ENCODE results near the gene DNAH8. TPM values are rescaled to one million over a fixed set of nuclear protein-coding genes. Genes with fewer than 3 reads are reported as not detected.
"Not testable (repeated sequence)": the region's sequence is repeated elsewhere in the genome, so short reads cannot be mapped to it uniquely, and the experiment has no call there.

DNAH8 gene
- total RNA-seq, 1 donor from 2014 or later = 0.07 TPM

DNA sequence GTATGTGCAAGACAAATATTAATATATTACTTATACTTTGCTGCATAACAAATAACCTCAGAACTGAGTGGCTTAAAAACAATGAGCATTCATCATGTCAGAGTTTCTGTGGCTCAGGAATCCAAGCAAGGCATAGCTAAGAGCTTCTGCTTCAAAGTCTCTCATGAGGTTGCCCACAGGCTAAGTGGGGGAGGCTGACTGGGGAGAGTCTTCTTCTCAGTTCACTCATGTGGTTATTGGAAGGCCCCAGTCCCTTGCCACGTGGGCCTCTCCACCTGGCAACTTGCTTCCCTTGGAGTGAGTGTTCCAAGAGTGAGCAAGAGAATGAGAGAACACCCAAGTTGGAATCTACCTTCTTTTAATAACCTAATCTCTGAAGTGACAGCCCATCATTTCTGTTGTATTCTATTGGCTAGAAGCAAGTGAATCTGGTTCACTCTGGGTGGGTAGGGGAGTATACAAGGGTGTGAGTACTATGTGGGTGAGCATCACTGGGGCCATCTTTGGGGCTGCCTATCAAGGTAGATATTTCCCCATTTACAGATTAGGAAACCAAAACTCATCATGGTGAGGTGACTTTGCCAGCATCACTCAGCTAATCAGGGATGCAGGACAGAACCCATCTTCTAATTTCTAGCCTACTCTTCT is 36.0 kb downstream of the DNAH8 start:
- DNase-seq (ENCODE audit: low read depth, low spot score) = no peak

DNA sequence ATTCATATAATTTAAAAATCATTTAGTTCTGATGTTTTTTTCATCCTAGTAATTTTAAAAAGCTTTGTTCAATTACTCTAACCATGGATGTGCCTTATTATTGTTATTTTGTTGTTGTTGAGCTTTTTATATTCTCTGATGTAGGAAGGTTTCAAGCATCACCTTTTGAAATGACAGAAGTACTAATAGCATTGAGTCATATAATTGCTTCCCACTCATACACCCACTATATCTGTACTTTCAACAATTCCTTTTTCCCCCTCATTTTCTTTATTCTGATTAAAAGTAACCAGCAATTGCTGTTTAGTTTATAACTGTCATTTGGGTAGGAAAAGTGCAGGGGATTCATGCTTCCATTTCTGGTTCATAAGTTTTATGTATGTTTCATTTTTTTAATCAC is 38.6 kb downstream of the DNAH8 start:
- no peak for DNase-seq (ENCODE audit: low read depth, low spot score)

- no peak for DNase-seq (ENCODE audit: low read depth, low spot score)
Observed at GRCh38 chr6:38755207-38755606, 40.1 kb downstream of the DNAH8 start.

DNA sequence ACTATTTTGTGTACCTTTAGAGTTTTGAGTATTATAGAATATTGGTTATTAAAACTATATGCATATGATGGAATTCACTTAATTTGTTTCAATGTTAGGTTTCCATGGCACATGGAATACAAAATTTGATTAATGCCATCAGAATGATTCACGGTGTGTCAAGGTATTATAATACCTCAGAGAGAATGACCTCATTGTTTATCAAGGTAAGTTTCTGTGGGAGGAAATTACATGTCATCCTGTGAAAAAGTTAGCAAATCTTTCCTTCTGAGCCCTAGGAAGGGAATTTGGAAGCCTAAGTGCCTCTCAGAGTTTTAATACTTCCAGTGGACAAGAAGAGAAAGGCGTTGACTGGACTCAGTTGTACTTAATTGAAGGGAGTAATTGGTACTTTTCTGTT is 40.8 kb downstream of the DNAH8 start:
- no peak for DNase-seq (ENCODE audit: low read depth, low spot score)

GRCh38 chr6:38760097-38760496 is 45.0 kb downstream of the DNAH8 start:
- DNase-seq (ENCODE audit: low read depth, low spot score) = no peak

GRCh38 chr6:38762848-38763247 is 47.7 kb downstream of the DNAH8 start:
- no peak for DNase-seq (ENCODE audit: low read depth, low spot score)

- no peak for DNase-seq (ENCODE audit: low read depth, low spot score)
Observed at GRCh38 chr6:38767560-38767959, 52.4 kb downstream of the DNAH8 start.

GRCh38 chr6:38773338-38773737 is 58.2 kb downstream of the DNAH8 start:
- DNase-seq (ENCODE audit: low read depth, low spot score) = no peak

DNA sequence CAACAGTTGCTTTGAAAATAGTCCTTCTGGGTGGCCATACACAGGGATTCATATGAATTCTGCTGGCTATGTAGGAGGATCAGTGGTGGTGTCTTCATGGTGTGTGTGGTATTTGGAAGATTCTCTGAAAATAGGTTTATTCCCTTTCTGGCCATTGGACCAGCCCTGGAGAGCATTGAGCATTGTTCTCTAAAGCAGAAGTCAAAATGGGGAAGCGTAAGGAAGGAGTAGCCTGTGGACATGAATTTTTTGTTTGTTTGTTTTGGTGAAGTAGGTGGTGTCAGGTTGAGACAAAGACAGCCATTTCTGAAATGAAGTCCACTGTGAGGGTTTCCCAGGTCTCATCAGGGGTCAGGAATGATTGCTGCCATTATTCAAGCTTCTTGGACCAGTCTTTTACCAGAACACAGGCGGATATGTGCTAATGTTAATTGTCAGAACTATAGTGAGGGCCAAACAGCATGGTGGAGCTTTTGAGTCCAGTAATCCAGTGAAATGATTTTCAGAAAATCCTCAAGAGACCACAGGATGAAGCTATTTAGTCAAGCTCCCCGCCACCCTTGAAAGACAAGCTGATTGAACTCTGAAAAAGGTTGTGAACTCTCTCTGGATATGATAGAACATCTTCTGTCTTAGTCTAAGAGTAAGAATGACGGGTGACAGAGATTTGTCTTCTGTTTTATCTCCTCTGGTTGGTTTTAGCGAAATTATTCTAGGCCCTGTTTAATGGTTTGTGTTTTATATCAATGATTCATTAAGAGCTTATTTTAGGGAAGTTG is 60.0 kb downstream of the DNAH8 start:
- DNase-seq (ENCODE audit: low read depth, low spot score) = no peak

- DNase-seq (ENCODE audit: low read depth, low spot score) = no peak
Observed at GRCh38 chr6:38775870-38776269, 60.8 kb downstream of the DNAH8 start.

DNA sequence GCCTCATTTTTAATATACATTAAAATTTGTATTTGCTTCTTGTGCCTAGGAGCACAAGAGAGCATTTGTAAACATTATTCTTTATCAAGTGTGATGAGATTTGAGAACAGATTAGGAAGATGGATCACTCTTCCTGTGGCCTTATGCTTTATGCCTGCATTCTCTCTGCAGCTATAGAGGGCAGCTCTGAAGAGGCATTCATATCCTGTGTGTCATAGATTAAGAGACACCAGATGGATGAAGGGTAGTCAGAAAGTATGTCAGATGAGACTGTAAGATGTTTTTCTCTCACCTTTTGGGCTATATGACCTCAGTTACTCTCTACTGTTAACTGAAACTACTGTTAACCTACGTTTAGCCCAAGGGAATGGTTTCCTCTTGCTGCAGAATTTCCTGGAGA is 61.4 kb downstream of the DNAH8 start:
- no peak for DNase-seq (ENCODE audit: low read depth, low spot score)

- DNase-seq (ENCODE audit: low read depth, low spot score) = no peak
Observed at GRCh38 chr6:38779310-38780062, 64.4 kb downstream of the DNAH8 start.

DNA sequence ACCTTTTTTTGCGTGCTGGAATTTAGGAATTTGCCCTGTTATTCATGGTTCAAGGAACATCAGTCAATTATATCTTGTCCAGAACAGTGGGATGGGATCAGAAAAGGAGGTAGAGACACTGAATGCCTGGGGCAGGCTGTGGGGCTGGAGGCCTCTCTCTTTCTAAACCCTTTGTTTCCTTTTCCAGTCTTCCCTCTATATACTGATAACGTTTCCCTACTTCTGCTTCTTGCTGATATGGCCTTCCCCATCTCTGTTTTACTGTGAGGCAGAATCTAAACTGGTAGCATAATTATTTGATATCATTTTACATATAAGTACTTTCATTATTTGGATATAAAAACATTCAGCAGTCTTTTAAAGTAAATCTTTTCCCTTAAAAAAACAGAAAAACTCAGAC is 67.5 kb downstream of the DNAH8 start:
- DNase-seq (ENCODE audit: low read depth, low spot score) = no peak

GRCh38 chr6:38783443-38784228 is 68.5 kb downstream of the DNAH8 start:
- no peak for DNase-seq (ENCODE audit: low read depth, low spot score)

- DNase-seq (ENCODE audit: low read depth, low spot score) = no peak
Observed at GRCh38 chr6:38784506-38785235, 69.6 kb downstream of the DNAH8 start.

DNA sequence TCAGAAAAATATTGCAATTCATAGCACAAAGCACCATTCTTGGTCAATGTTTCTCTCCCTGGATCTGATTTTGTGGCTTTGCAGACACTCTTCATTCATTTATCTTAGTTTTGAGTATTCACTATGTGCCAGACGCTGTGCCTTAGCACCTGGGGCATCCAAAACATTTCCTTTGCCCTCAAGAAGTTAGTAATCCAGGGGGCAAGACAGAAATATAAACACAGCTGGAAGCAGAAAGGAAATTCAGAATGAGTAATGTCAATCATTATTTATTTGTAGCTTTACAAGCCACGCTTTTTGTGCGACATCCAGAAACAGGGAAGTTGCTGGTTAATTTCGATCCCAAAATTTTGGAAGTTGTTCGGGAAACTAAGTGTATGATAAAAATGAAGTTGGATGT is 71.4 kb downstream of the DNAH8 start:
- no peak for DNase-seq (ENCODE audit: low read depth, low spot score)

DNA sequence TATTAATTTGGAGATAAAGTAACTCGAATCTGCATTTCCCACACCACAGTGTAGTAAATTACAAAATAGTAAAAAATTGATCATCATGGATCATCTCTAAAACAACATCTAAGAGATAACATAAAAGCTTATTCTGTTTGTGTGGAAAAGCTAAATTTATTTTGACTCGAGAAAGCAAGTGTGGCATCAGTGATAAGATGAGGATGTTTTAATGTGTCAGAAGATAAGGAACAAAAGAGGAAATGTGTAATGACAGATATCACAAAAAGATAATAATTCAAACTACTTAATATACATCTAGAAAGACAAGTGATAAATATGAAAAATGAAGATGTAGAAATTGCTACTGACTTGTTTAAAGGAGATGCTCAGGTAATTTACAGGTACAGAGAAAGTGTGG is 74.1 kb downstream of the DNAH8 start:
- DNase-seq (ENCODE audit: low read depth, low spot score) = no peak

DNA sequence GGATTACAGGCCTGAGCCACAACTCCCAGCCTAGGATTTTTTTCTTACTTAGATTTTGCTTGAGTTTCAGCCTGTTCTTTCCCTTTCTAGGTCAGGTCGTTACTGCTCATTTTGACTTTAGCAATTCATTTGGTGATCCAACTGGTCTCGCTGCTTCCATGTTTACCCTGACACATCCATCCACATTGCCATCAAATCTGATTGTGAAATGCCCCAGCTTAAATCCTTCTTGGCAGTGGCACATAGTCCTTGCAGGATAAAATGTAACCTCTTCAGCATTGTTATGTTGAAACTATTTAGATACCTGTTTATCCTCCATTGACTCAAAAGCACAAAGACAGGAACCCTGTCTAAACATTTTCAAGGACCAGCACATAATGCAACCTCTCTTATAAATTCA is 77.2 kb downstream of the DNAH8 start:
- no peak for DNase-seq (ENCODE audit: low read depth, low spot score)

DNA sequence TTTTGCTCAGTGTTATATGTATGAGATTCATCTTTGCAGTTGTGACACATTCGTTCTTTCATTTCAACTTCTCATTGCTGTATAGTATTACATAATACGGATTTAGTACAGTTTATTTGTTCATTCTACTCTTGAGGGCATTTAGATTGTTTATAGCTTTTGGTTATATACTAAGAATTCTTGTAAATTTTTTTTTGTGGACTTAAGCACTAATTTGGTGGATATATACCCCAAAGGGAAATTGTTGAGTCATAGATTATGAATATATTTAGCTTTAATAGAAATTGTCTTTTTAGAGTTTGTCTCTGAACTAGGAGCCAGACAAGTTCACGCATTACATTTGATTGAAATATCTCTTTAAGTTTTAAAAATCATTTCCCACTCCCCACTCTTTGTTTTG is 79.6 kb downstream of the DNAH8 start:
- DNase-seq (ENCODE audit: low read depth, low spot score) = no peak

DNA sequence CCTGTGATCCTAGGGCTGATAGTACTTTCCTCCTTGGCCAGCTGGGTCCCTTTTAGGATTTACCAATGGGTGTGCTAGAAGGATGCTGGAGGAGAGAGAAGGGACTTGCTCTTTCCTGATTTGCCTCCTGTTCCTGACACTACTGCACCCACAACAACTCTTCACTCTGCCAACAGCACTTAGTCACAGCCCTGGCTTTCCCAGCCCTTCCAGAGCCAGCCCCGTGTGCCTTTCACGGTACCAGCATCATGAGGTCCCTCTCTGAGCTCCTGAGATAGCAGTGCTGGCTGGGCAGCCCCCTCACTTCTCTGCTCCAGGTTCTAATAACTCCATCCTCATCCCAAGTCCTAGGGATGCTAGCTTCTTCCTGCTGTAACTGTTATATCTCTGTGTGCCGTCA is 80.9 kb downstream of the DNAH8 start:
- DNase-seq (ENCODE audit: low read depth, low spot score) = no peak

DNA sequence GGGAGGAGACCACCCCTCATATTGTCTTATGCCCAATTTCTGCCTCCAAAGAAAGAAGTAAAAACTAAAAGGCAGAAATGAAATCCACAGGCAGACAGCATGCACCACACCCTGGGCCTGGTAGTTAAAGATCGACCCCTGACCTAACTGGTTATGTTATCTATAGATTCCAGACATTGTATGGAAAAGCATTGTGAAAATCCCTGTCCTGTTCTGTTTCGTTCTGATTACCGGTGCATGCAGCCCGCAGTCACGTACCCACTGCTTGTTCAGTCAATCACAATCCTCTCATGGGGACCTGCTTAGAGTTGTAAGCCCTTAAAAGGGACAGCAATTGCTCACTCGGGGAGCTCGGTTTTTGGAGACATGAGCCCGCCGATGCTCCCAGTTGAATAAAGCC is 81.3 kb downstream of the DNAH8 start:
- not testable (repeated sequence) for DNase-seq (ENCODE audit: low read depth, low spot score)

All from pulmonary artery endothelial cell (primary cell).